Fibroblast of mammary gland (primary cell): Measurements from ENCODE around the gene RASA1.

Experiments
- DNase-seq: peaks from one replicate; pipeline ENCODE4 v3.0.0-alpha.2; 2010; ENCODE audit warnings: low read depth
- H3K4me3 ChIP-seq: 2 replicates; pipeline ENCODE4 v1.5.1; 2011; ENCODE audit warnings: low read depth, mild to moderate bottlenecking, low read length, moderate library complexity; ENCODE audit not compliant: control insufficient read depth
- CTCF ChIP-seq: conservative IDR thresholded peaks from 2 replicates; pipeline ENCODE4 v1.5.1; 2011; ENCODE audit warnings: low read depth, low read length, inconsistent platforms; ENCODE audit not compliant: control insufficient read depth, insufficient read depth

Gene RASA1

GRCh38 chr5:87368601-87369000 is 100.9 kb downstream of the RASA1 start:
- DNase-seq = no peak
- no peak overlapping the region for H3K4me3 ChIP-seq
- no peak for TF ChIP-seq CTCF

- no peak for TF ChIP-seq CTCF
- no peak for DNase-seq
- H3K4me3 ChIP-seq = no peak overlapping the region
Measured at GRCh38 chr5:87369431-87369830, 101.7 kb downstream of the RASA1 start.

GRCh38 chr5:87372705-87373104 is 105.0 kb downstream of the RASA1 start:
- no peak overlapping the region for H3K4me3 ChIP-seq
- TF ChIP-seq CTCF = no peak
- DNase-seq = no peak

- H3K4me3 ChIP-seq = no peak overlapping the region
- TF ChIP-seq CTCF = no peak
- DNase-seq = no peak
Measured at GRCh38 chr5:87382224-87382623, 114.5 kb downstream of the RASA1 start.

GRCh38 chr5:87383216-87383615 is 115.5 kb downstream of the RASA1 start:
- DNase-seq = no peak
- TF ChIP-seq CTCF = no peak
- no peak overlapping the region for H3K4me3 ChIP-seq

GRCh38 chr5:87385802-87386201 is 118.1 kb downstream of the RASA1 start:
- no peak for TF ChIP-seq CTCF
- H3K4me3 ChIP-seq = no peak overlapping the region
- no peak for DNase-seq

GRCh38 chr5:87388129-87388528 is 120.4 kb downstream of the RASA1 start:
- TF ChIP-seq CTCF = no peak
- no peak overlapping the region for H3K4me3 ChIP-seq
- no peak for DNase-seq
